PC-3 (cell line): Measurements from ENCODE around the gene DNASE2. TPM values are rescaled to one million over a fixed set of nuclear protein-coding genes. Genes with fewer than 3 reads are reported as not detected.
A peak's percentile ranks its signal among the peaks of the same experiment; 100 is the strongest.

Experiments used
- ATAC-seq: fragments of 200-7000 bp; cut with Tn5 transposase; 2 replicates; pipeline ENCODE4 v1.9.1; 2020; ENCODE audit warnings: mild to moderate bottlenecking, moderate library complexity
- BruUV-seq: library from RNA; stranded (reverse); fragments of 400-500 nt; replicated peaks from 2 replicates; lab custom pipeline; 2021; lab: Mats Ljungman, UMichigan
- CTCF ChIA-PET: fragments of 300-600 bp; sonication (Branson Sonifier 250); formaldehyde crosslinking; loops from one replicate; lab custom pipeline; 2022; ENCODE audit warnings: antibody characterized with exemption; lab: Charles Lee
- POLR2A ChIA-PET: fragments of 300-600 bp; sonication (Branson Sonifier 250); formaldehyde crosslinking; loops from one replicate; lab custom pipeline; 2022; ENCODE audit warnings: antibody characterized with exemption; ENCODE audit not compliant: unreplicated experiment; lab: Charles Lee
- DNase-seq: peaks from one replicate; pipeline ENCODE4 v3.0.0-alpha.2; 2015
- H2AFZ ChIP-seq: fragments of 300-600 bp; sonication (generic); 2 replicates; pipeline ENCODE4 v1.6.0; 2016; ENCODE audit warnings: antibody characterized with exemption, low read length
- H3F3A ChIP-seq: fragments of 300-600 bp; sonication (generic); one replicate; pipeline ENCODE4 v1.6.0; 2017; ENCODE audit warnings: antibody characterized with exemption, low read length, control low read depth, mild to moderate bottlenecking; ENCODE audit not compliant: unreplicated experiment
- H3K27ac ChIP-seq: fragments of 300-600 bp; sonication (generic); 2 replicates; pipeline ENCODE4 v1.5.1; 2016; ENCODE audit warnings: mild to moderate bottlenecking, low read length
- H3K27me3 ChIP-seq: fragments of 300-600 bp; sonication (generic); 2 replicates; pipeline ENCODE4 v1.6.1; 2016; ENCODE audit warnings: low read length, mixed read lengths
- H3K36me3 ChIP-seq: fragments of 300-600 bp; sonication (generic); 2 replicates; pipeline ENCODE4 v1.6.1; 2016; ENCODE audit warnings: low read depth, mixed run types, low read length, mixed read lengths
- H3K4me1 ChIP-seq: fragments of 300-600 bp; sonication (generic); 2 replicates; pipeline ENCODE4 v1.5.1; 2016; ENCODE audit warnings: low read length; ENCODE audit not compliant: insufficient read depth
- H3K4me2 ChIP-seq: fragments of 300-600 bp; sonication (generic); 2 replicates; pipeline ENCODE4 v1.6.0; 2016; ENCODE audit warnings: low read length
- H3K4me3 ChIP-seq: fragments of 300-600 bp; sonication (generic); 2 replicates; pipeline ENCODE4 v1.5.1; 2016; ENCODE audit warnings: mild to moderate bottlenecking, low read length, mixed read lengths
- H3K79me2 ChIP-seq: fragments of 300-600 bp; sonication (generic); 2 replicates; pipeline ENCODE4 v1.6.1; 2017; ENCODE audit warnings: low read length, mixed read lengths
- H3K9ac ChIP-seq: fragments of 300-600 bp; sonication (generic); 2 replicates; pipeline ENCODE4 v1.6.0; 2016; ENCODE audit warnings: mild to moderate bottlenecking, low read length
- H3K9me2 ChIP-seq: fragments of 300-600 bp; sonication (generic); replicated peaks from 2 replicates; pipeline ENCODE4 v1.6.1; 2016; ENCODE audit warnings: mixed run types, low read length, mixed read lengths
- H3K9me3 ChIP-seq: fragments of 300-600 bp; sonication (generic); 2 replicates; pipeline ENCODE4 v1.6.1; 2016; ENCODE audit warnings: low read length, mixed read lengths
- H4K20me1 ChIP-seq: fragments of 300-600 bp; sonication (generic); 2 replicates; pipeline ENCODE4 v1.6.1; 2016; ENCODE audit warnings: low read length, mixed read lengths
- CTCF ChIP-seq: fragments of 300-600 bp; sonication (generic); conservative IDR thresholded peaks from 2 replicates; pipeline ENCODE4 v1.5.1; 2017; ENCODE audit warnings: antibody characterized with exemption, low read depth, mild to moderate bottlenecking, low read length
- EZH2 ChIP-seq: fragments of 300-600 bp; sonication (generic); IDR thresholded peaks from one replicate; pipeline ENCODE4 v1.6.1; 2017; ENCODE audit warnings: antibody characterized with exemption, mild to moderate bottlenecking, low read length; ENCODE audit not compliant: unreplicated experiment
- EZH2phosphoT487 ChIP-seq: fragments of 300-600 bp; sonication (generic); IDR thresholded peaks from 2 replicates; pipeline ENCODE4 v1.6.1; 2018; ENCODE audit warnings: mild to moderate bottlenecking, antibody characterized with exemption, low read length, borderline replicate concordance
- intact Hi-C: fragments of 100-400 bp; cut with micrococcal nuclease; formaldehyde crosslinking; loops from 2 replicates; pipeline ENCODE4 v1.9.0; 2023
- total RNA-seq: library from RNA; depleted of rRNA; stranded (reverse); fragments of >200 nt; gene quantifications from 2 replicates; pipeline ENCODE4 v1.2.3, GENCODE V29; 2014

Gene DNASE2
- total RNA-seq, 1 experiment from 2014 or later, result 48.0 TPM

GRCh38 chr19:12843999-12844732 is 37.1 kb downstream of the DNASE2 start:
- no peak overlapping the region for H2AFZ ChIP-seq
- H3K27me3 ChIP-seq, result no peaks in the 10 kb centered on the region
- CTCF ChIA-PET, result no interaction called here
- no peak overlapping the region for H3K9ac ChIP-seq
- no peaks in the 10 kb centered on the region for H3K9me3 ChIP-seq
- peaks cover 4% of the 10 kb centered on the region for H3K79me2 ChIP-seq
- no TSS peak for BruUV-seq
- H3K9me2 ChIP-seq, result no peaks in the 10 kb centered on the region
- no peak overlapping the region for H3K4me3 ChIP-seq
- ATAC-seq (peak; percentile 44), DNase-seq (peak; percentile 39)
- POLR2A ChIA-PET, result interaction anchor here (1.1 kb wide), 1 partner anchor 51 kb away, joined by 5 read pairs; no protein-coding TSS in a partner anchor
- H3F3A ChIP-seq, result peaks cover 9% of the 10 kb centered on the region
- H3K4me1 ChIP-seq, result peaks cover 17% of the 10 kb centered on the region
- H4K20me1 ChIP-seq, result 0 out of 2 replicates have a peak, but pooled peaks cover 4% of the 10 kb centered on the region
- TF ChIP-seq EZH2 (no peak), CTCF (no peak), EZH2phosphoT487 (no peak)
- H3K36me3 ChIP-seq, result no peaks in the 10 kb centered on the region
- intact Hi-C loops, result no loop called here
- H3K4me2 ChIP-seq, result no peak overlapping the region
- no peak overlapping the region for H3K27ac ChIP-seq

GRCh38 chr19:12843328-12843727 is 37.9 kb downstream of the DNASE2 start:
- Histone ChIP-seq H3F3A (peaks cover 9% of the 10 kb centered on the region), H2AFZ (no peak overlapping the region), H3K9ac (no peak overlapping the region), H3K27ac (no peak overlapping the region), H3K27me3 (no peaks in the 10 kb centered on the region), H4K20me1 (0 out of 2 replicates have a peak, but pooled peaks cover 4% of the 10 kb centered on the region), H3K79me2 (peaks cover 4% of the 10 kb centered on the region), H3K4me1 (peaks cover 20% of the 10 kb centered on the region), H3K4me2 (no peak overlapping the region), H3K9me2 (no peaks in the 10 kb centered on the region), H3K9me3 (no peaks in the 10 kb centered on the region), H3K4me3 (no peak overlapping the region), H3K36me3 (no peaks in the 10 kb centered on the region)
- ATAC-seq (no peak), DNase-seq (no peak)
- ChIA-PET CTCF (no interaction called here), POLR2A (no interaction called here)
- TF ChIP-seq EZH2, result no peak
- TF ChIP-seq EZH2phosphoT487, result no peak
- no peak for TF ChIP-seq CTCF
- intact Hi-C loops, result no loop called here
- no TSS peak for BruUV-seq

DNA sequence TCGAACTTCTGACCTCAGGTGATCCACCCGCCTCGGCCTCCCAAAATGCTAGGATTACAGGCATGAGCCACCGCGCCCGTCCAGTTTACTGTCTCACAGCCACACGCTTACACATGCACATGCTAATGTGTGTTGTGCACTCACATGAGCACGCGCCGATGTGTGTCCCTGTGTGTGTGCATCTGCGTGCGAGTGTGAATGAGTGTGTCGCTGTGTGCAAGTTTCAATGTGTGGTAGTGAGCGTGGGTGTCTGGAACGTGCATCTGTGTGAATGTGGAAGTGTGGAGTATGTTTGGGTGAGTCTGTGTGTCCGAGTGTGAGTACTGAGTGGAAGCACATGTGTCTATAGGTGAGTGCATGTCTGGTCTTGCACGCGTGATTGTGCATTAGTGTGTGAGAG is 38.7 kb downstream of the DNASE2 start:
- DNase-seq, result no peak
- ChIA-PET POLR2A (no interaction called here), CTCF (no interaction called here)
- intact Hi-C loops, result no loop called here
- TF ChIP-seq CTCF (no peak), EZH2 (no peak), EZH2phosphoT487 (no peak)
- no peak overlapping the region for H2AFZ ChIP-seq
- no peak overlapping the region for H3K27ac ChIP-seq
- H3F3A ChIP-seq, result peaks cover 9% of the 10 kb centered on the region
- H3K4me3 ChIP-seq, result no peak overlapping the region
- no peak overlapping the region for H3K9ac ChIP-seq
- 0 out of 2 replicates have a peak, but pooled peaks cover 4% of the 10 kb centered on the region for H4K20me1 ChIP-seq
- no TSS peak for BruUV-seq
- peaks cover 24% of the 10 kb centered on the region for H3K4me1 ChIP-seq
- no peaks in the 10 kb centered on the region for H3K27me3 ChIP-seq
- no peak overlapping the region for H3K4me2 ChIP-seq
- peaks cover 4% of the 10 kb centered on the region for H3K79me2 ChIP-seq
- H3K9me2 ChIP-seq, result no peaks in the 10 kb centered on the region
- no peaks in the 10 kb centered on the region for H3K9me3 ChIP-seq
- ATAC-seq, result no peak
- H3K36me3 ChIP-seq, result no peaks in the 10 kb centered on the region
